Neural cell (in vitro differentiated cells): ENCODE measurements around the gene TM7SF2.

ENCODE experiments used
- EP300 ChIP-seq: fragments of 450-650 bp; conservative IDR thresholded peaks from 2 replicates; pipeline ENCODE4 v1.6.1; 2014; ENCODE audit warnings: antibody characterized with exemption, mild to moderate bottlenecking, moderate library complexity; ENCODE audit not compliant: poor library complexity, severe bottlenecking
- SMC3 ChIP-seq: fragments of 450-650 bp; conservative IDR thresholded peaks from 2 replicates; pipeline ENCODE4 v1.6.1; 2014; ENCODE audit warnings: antibody characterized with exemption, mild to moderate bottlenecking, moderate library complexity; ENCODE audit not compliant: poor library complexity
- TF ChIP-seq, protein P1 (sequence below): fragments of 450-650 bp; IDR thresholded peaks from 2 replicates; pipeline ENCODE4 v1.5.1; 2014; ENCODE audit warnings: antibody characterized with exemption, mild to moderate bottlenecking, moderate library complexity; ENCODE audit not compliant: poor library complexity, severe bottlenecking

- TF ChIP-seq, protein P1, sequence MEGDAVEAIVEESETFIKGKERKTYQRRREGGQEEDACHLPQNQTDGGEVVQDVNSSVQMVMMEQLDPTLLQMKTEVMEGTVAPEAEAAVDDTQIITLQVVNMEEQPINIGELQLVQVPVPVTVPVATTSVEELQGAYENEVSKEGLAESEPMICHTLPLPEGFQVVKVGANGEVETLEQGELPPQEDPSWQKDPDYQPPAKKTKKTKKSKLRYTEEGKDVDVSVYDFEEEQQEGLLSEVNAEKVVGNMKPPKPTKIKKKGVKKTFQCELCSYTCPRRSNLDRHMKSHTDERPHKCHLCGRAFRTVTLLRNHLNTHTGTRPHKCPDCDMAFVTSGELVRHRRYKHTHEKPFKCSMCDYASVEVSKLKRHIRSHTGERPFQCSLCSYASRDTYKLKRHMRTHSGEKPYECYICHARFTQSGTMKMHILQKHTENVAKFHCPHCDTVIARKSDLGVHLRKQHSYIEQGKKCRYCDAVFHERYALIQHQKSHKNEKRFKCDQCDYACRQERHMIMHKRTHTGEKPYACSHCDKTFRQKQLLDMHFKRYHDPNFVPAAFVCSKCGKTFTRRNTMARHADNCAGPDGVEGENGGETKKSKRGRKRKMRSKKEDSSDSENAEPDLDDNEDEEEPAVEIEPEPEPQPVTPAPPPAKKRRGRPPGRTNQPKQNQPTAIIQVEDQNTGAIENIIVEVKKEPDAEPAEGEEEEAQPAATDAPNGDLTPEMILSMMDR: no peak
- TF ChIP-seq SMC3: no peak
- no peak for TF ChIP-seq EP300
Observed at GRCh38 chr11:65130631-65131416, 19.2 kb downstream of the TM7SF2 start.
